Astrocyte (in vitro differentiated cells and primary cell): ENCODE data around the gene ZNF311. TPM values are rescaled to one million over a fixed set of nuclear protein-coding genes. Genes with fewer than 3 reads are reported as not detected.
"Not testable (repeated sequence)": the region's sequence is repeated elsewhere in the genome, so short reads cannot be mapped to it uniquely, and the experiment has no call there.

ENCODE experiments used
- DNase-seq: peaks from one replicate; pipeline ENCODE4 v3.0.0-alpha.2; 2010; ENCODE audit warnings: low read depth
- FAIRE-seq: peaks from 2 replicates; lab custom pipeline; 2011; peaks lifted over from hg19 to GRCh38; lab: Jason Lieb, UNC
- H2AFZ ChIP-seq: 2 replicates; pipeline ENCODE4 v1.6.0; 2012; ENCODE audit warnings: low read depth, low read length, inconsistent platforms
- H3K27ac ChIP-seq: 2 replicates; pipeline ENCODE4 v1.5.1; 2011; ENCODE audit warnings: low read depth, low read length, inconsistent platforms
- H3K27me3 ChIP-seq: 2 replicates; pipeline ENCODE4 v1.6.0; 2011; ENCODE audit warnings: low read length, inconsistent platforms; ENCODE audit not compliant: insufficient read depth
- H3K36me3 ChIP-seq: 2 replicates; pipeline ENCODE4 v1.5.1; 2011; ENCODE audit warnings: low read length, inconsistent platforms; ENCODE audit not compliant: insufficient read depth
- H3K4me1 ChIP-seq: 2 replicates; pipeline ENCODE4 v1.5.1; 2011; ENCODE audit warnings: low read length, inconsistent platforms; ENCODE audit not compliant: insufficient read depth
- H3K4me2 ChIP-seq: 2 replicates; pipeline ENCODE4 v1.6.0; 2012; ENCODE audit warnings: low read length, inconsistent platforms
- H3K4me3 ChIP-seq: 2 replicates; pipeline ENCODE4 v1.5.1; 2011; ENCODE audit warnings: low read depth, mild to moderate bottlenecking, low read length, inconsistent platforms; ENCODE audit not compliant: insufficient read depth
- H3K79me2 ChIP-seq: 2 replicates; pipeline ENCODE4 v1.6.0; 2012; ENCODE audit warnings: mild to moderate bottlenecking, low read length, inconsistent platforms; ENCODE audit not compliant: insufficient read depth
- H3K9ac ChIP-seq: 2 replicates; pipeline ENCODE4 v1.6.0; 2012; ENCODE audit warnings: mild to moderate bottlenecking, low read length, inconsistent platforms
- H3K9me3 ChIP-seq: 2 replicates; pipeline ENCODE4 v1.5.1; 2012; ENCODE audit warnings: low read depth, mild to moderate bottlenecking, low read length, inconsistent platforms; ENCODE audit not compliant: insufficient read depth
- H4K20me1 ChIP-seq: 2 replicates; pipeline ENCODE4 v1.6.0; 2012; ENCODE audit warnings: low read length, inconsistent platforms; ENCODE audit not compliant: insufficient read depth
- H3K27ac Mint-ChIP-seq: one replicate; pipeline ENCODE4 v1.8.0; 2021; ENCODE audit warnings: mild to moderate bottlenecking, mixed read lengths; ENCODE audit not compliant: unreplicated experiment
- H3K27me3 Mint-ChIP-seq: one replicate; pipeline ENCODE4 v1.8.0; 2021; ENCODE audit warnings: low read depth, mixed read lengths; ENCODE audit not compliant: unreplicated experiment
- H3K36me3 Mint-ChIP-seq: one replicate; pipeline ENCODE4 v1.8.0; 2021; ENCODE audit warnings: low read depth, mixed read lengths; ENCODE audit not compliant: unreplicated experiment
- H3K4me1 Mint-ChIP-seq: one replicate; pipeline ENCODE4 v1.8.0; 2021; ENCODE audit warnings: low read depth, mixed read lengths; ENCODE audit not compliant: unreplicated experiment
- H3K4me3 Mint-ChIP-seq: one replicate; pipeline ENCODE4 v1.8.0; 2021; ENCODE audit warnings: mild to moderate bottlenecking, moderate library complexity, mixed read lengths; ENCODE audit not compliant: unreplicated experiment
- H3K9me3 Mint-ChIP-seq: one replicate; pipeline ENCODE4 v1.8.0; 2021; ENCODE audit warnings: mild to moderate bottlenecking, mixed read lengths; ENCODE audit not compliant: unreplicated experiment
- EZH2 ChIP-seq: IDR thresholded peaks from 2 replicates; pipeline ENCODE4 v1.6.1; 2012; ENCODE audit warnings: mild to moderate bottlenecking, low read length, inconsistent platforms; ENCODE audit not compliant: insufficient read depth
- total RNA-seq: library from RNA; stranded (reverse); gene quantifications from 2 replicates; pipeline ENCODE4 v1.2.1, GENCODE V29; 2021
- TF ChIP-seq, protein P1 (sequence below): IDR thresholded peaks from 2 replicates; pipeline ENCODE4 v1.5.1; 2011; ENCODE audit warnings: low read depth, mild to moderate bottlenecking, inconsistent platforms, low read length, moderate library complexity; ENCODE audit not compliant: insufficient read depth

Gene ZNF311
- total RNA-seq, 1 donor from 2014 or later = 1.7 TPM

DNA sequence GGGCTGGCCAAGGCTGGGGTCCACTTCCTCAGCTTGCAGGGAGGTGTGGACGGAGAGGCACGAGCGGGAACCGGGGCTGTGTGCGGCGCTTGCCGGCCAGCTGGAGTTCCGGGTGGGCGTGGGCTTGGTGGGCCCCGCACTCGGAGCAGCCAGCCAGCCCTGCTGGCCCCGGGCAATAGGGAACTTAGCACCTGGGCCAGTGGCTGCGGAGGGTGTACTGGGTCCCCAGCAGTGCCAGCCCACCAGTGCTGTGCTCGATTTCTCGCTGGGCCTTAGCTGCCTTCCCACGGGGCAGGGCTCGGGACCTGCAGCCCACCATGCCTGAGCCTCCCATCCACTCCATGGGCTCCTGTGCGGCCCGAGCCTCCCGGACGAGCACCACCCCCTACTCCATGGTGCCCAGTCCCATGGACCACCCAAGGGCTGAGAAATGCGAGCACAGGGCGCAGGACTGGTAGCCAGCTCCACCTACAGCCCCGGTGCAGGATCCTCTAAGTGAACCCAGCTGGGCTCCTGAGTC lies 47.3 kb downstream of the ZNF311 start:
- not testable (repeated sequence) for H2AFZ ChIP-seq, H3K9me3 Mint-ChIP-seq, H3K4me1 Mint-ChIP-seq, H3K4me2 ChIP-seq, H3K9ac ChIP-seq, DNase-seq, H3K4me3 Mint-ChIP-seq, H3K36me3 Mint-ChIP-seq, H3K9me3 ChIP-seq, H3K27me3 Mint-ChIP-seq, H3K4me3 ChIP-seq, FAIRE-seq, H3K27ac ChIP-seq, H3K27ac Mint-ChIP-seq, H3K36me3 ChIP-seq, H3K4me1 ChIP-seq, H3K79me2 ChIP-seq, H3K27me3 ChIP-seq, H4K20me1 ChIP-seq

DNA sequence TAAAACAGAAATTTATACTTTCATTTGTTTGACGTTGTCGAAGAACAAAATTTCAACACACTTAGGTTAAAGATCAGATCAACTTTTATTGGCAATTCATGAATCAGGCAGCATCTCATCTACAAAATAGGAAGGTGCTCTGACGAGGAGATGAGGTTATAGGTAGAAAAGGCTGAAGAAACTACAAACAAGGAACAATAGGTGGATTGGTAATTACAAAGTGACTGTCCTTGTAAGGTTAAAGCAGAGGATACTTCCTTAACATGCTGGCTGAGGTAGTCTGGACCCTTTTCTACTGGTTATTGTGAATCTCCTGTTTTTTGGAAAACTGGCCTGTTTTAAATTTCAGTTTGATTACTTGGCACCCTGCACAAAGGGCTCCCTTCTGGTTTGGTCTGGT lies 48.8 kb downstream of the ZNF311 start:
- Histone ChIP-seq H2AFZ (no peak overlapping the region), H3K4me2 (no peak overlapping the region), H3K27me3 (peaks cover 5% of the 10 kb centered on the region), H3K36me3 (no peaks in the 10 kb centered on the region), H3K9me3 (no peaks in the 10 kb centered on the region), H3K79me2 (no peaks in the 10 kb centered on the region), H3K4me3 (no peak overlapping the region), H4K20me1 (no peaks in the 10 kb centered on the region), H3K9ac (no peak overlapping the region), H3K4me1 (no peaks in the 10 kb centered on the region), H3K27ac (no peak overlapping the region)
- Mint-ChIP-seq H3K36me3 (no peaks in the 10 kb centered on the region), H3K4me3 (no peak overlapping the region), H3K27me3 (peaks cover 5% of the 10 kb centered on the region), H3K9me3 (no peaks in the 10 kb centered on the region), H3K27ac (no peak overlapping the region), H3K4me1 (no peaks in the 10 kb centered on the region)
- FAIRE-seq (no peak), DNase-seq (no peak)
- TF ChIP-seq, protein P1, sequence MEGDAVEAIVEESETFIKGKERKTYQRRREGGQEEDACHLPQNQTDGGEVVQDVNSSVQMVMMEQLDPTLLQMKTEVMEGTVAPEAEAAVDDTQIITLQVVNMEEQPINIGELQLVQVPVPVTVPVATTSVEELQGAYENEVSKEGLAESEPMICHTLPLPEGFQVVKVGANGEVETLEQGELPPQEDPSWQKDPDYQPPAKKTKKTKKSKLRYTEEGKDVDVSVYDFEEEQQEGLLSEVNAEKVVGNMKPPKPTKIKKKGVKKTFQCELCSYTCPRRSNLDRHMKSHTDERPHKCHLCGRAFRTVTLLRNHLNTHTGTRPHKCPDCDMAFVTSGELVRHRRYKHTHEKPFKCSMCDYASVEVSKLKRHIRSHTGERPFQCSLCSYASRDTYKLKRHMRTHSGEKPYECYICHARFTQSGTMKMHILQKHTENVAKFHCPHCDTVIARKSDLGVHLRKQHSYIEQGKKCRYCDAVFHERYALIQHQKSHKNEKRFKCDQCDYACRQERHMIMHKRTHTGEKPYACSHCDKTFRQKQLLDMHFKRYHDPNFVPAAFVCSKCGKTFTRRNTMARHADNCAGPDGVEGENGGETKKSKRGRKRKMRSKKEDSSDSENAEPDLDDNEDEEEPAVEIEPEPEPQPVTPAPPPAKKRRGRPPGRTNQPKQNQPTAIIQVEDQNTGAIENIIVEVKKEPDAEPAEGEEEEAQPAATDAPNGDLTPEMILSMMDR = no peak
- TF ChIP-seq EZH2 = no peak

DNA sequence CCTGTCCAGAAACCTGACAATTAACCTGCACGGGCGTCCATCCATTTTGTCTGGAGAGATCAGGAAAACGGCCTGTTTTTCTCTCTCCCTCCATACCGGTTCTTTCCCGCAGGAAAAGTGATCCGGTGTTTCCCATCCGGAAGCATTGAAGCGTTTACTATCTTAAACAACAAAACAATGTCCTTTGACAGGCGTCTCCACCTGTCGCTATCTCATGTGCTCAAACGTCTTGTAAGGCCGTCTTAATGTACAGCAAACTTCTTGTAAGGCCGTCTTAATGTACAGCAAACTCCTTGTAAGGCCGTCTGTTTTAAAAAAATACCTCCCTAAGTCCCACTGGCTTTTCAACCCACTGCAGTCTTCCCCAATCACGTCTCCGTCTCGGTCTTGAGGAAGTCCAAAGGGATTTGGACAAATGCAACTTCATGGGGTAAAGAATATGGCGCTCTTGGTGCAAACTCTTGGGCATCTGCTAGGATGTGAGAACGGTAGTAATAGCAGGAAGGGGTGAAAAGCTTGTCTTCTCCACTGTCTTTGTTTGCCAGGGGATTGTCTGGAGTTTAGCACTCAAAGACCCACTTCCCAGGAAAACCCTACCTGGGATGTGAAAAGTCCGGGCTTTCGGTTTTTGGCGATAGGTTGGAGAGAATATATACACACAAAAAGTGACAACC lies 51.4 kb downstream of the ZNF311 start:
- Histone ChIP-seq H2AFZ (peak overlapping the region; percentile 67), H3K9me3 (no peaks in the 10 kb centered on the region), H4K20me1 (no peaks in the 10 kb centered on the region), H3K4me2 (peak overlapping the region; percentile 85), H3K79me2 (no peaks in the 10 kb centered on the region), H3K4me1 (no peaks in the 10 kb centered on the region), H3K27ac (no peak overlapping the region), H3K27me3 (peaks cover 5% of the 10 kb centered on the region), H3K4me3 (peak overlapping the region; percentile 77), H3K36me3 (no peaks in the 10 kb centered on the region), H3K9ac (peak overlapping the region; percentile 38)
- H3K27ac Mint-ChIP-seq = peak overlapping the region; percentile 78
- no peaks in the 10 kb centered on the region for H3K9me3 Mint-ChIP-seq
- FAIRE-seq (no peak), DNase-seq (peak; percentile 16)
- H3K36me3 Mint-ChIP-seq = no peaks in the 10 kb centered on the region
- TF ChIP-seq, protein P1 = no peak
- no peak for TF ChIP-seq EZH2
- no peaks in the 10 kb centered on the region for H3K4me1 Mint-ChIP-seq
- H3K27me3 Mint-ChIP-seq = peaks cover 3% of the 10 kb centered on the region
- peak overlapping the region; percentile 94 for H3K4me3 Mint-ChIP-seq
